Adipocyte (in vitro differentiated cells): ENCODE data around the gene OGN.
A peak's percentile ranks its signal among the peaks of the same experiment; 100 is the strongest.

Source experiments
- DNase-seq: peaks from one replicate; pipeline ENCODE4 v3.0.0-alpha.2; 2015; ENCODE audit warnings: low read depth
- H3K27me3 ChIP-seq: replicated peaks from 2 replicates; pipeline ENCODE4 v1.7.0; 2013; ENCODE audit warnings: mild to moderate bottlenecking, low read length, moderate library complexity; ENCODE audit not compliant: control insufficient read depth, insufficient read depth
- H3K36me3 ChIP-seq: 2 replicates; pipeline ENCODE4 v1.7.0; 2013; ENCODE audit warnings: low read length, mild to moderate bottlenecking, moderate library complexity; ENCODE audit not compliant: control insufficient read depth, insufficient read depth, severe bottlenecking
- H3K4me1 ChIP-seq: 2 replicates; pipeline ENCODE4 v1.7.0; 2013; ENCODE audit warnings: mild to moderate bottlenecking, low read length, moderate library complexity; ENCODE audit not compliant: control insufficient read depth, insufficient read depth
- H3K4me3 ChIP-seq: 2 replicates; pipeline ENCODE4 v1.7.0; 2013; ENCODE audit warnings: mild to moderate bottlenecking, low read length, moderate library complexity
- H3K9ac ChIP-seq: 2 replicates; pipeline ENCODE4 v1.7.0; 2013; ENCODE audit warnings: mild to moderate bottlenecking, low read length, moderate library complexity
- H3K9me3 ChIP-seq: 2 replicates; pipeline ENCODE4 v1.7.0; 2013; ENCODE audit warnings: mild to moderate bottlenecking, low read length, moderate library complexity; ENCODE audit not compliant: control insufficient read depth

The OGN gene

DNA sequence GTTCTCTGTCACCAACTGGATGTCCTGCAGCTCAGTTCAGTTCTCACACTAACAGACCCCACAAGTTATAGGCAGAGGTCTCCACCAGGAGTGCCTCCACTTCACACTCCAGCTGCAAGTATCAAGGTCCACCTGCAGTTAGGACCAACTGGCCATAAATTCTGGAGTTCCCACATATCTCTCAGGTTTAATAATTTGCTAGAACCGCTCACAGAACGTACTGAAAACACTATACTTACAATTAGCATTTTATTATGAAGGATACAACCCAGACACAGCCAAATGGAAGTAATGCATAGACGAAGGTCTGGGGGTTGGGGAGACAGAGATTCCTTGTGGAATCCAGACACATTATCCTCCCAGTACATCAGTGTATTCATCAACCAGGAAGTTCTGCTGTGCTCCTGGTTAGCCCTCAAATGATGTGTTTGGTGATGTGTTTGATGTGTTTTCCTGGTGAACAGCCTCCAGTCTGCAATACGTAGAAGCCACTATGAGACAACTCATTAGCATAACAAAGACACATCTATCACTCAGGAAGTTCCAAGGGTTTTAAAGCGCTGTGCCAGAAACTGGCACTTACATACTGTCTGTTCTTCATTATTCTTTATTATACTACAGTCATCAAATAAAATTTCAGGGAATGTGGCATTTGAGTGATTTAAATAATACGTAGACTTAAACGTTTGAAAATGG is 25.4 kb downstream of the OGN start:
- no peak for DNase-seq
- no peak overlapping the region for H3K4me3 ChIP-seq
- peaks cover 3% of the 10 kb centered on the region for H3K4me1 ChIP-seq
- no peak overlapping the region for H3K9ac ChIP-seq
- peaks cover 10% of the 10 kb centered on the region for H3K9me3 ChIP-seq
- H3K36me3 ChIP-seq = no peaks in the 10 kb centered on the region
- H3K27me3 ChIP-seq = no peaks in the 10 kb centered on the region

DNA sequence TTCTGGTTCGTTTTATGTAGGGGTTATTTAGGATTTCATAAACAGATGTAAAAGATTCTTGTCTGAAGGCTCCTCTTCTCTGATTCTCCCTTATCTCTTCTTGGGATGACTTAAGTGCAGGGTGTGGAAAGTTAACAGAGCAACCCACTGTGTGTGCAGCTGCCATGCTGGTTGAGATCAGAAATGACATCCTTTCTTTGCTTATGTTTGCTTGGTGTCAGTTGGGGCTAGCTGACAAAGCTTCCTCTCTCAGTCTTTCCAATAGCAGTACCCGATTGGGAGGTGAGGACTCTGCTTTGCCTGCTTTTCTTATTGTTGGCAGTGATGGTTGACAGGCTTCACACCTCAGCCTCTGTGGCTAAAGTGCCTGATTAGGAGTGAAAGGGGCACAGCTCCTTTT is 26.5 kb downstream of the OGN start:
- H3K4me3 ChIP-seq = no peak overlapping the region
- H3K36me3 ChIP-seq = no peaks in the 10 kb centered on the region
- no peak overlapping the region for H3K9ac ChIP-seq
- DNase-seq = no peak
- no peaks in the 10 kb centered on the region for H3K4me1 ChIP-seq
- H3K27me3 ChIP-seq = no peaks in the 10 kb centered on the region
- peaks cover 14% of the 10 kb centered on the region for H3K9me3 ChIP-seq

- no peak for DNase-seq
- Histone ChIP-seq H3K27me3 (no peaks in the 10 kb centered on the region), H3K4me1 (no peaks in the 10 kb centered on the region), H3K36me3 (no peaks in the 10 kb centered on the region), H3K9ac (no peak overlapping the region), H3K4me3 (no peak overlapping the region), H3K9me3 (peaks cover 14% of the 10 kb centered on the region)
Observed at GRCh38 chr9:92373167-92373566, 31.2 kb downstream of the OGN start.

DNA sequence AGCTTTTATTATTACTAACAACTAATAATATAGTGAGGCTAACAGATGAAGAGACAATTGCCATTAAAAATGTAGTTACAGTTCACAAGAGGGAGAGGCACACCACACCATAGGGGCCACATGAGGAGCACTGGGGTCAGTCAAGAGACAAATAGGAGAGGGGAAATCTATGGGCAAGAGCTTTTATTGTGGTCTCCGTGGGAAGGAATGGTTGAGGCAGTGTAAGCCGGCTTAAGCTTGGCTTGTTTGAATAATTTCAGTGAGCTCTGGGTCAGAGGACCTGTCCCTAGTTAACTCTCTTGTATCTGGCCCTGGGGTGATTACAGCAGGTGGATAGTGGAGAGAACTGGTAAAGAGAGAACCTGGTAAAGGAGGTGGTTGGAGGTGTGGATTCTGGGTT is 35.3 kb downstream of the OGN start:
- Histone ChIP-seq H3K27me3 (no peaks in the 10 kb centered on the region), H3K4me1 (no peaks in the 10 kb centered on the region), H3K9ac (no peak overlapping the region), H3K4me3 (no peak overlapping the region), H3K9me3 (peaks cover 4% of the 10 kb centered on the region), H3K36me3 (no peaks in the 10 kb centered on the region)
- DNase-seq = no peak

- Histone ChIP-seq H3K4me3 (no peak overlapping the region), H3K36me3 (no peaks in the 10 kb centered on the region), H3K9ac (no peak overlapping the region), H3K27me3 (no peaks in the 10 kb centered on the region), H3K4me1 (no peaks in the 10 kb centered on the region), H3K9me3 (peaks cover 4% of the 10 kb centered on the region)
- DNase-seq = no peak
Observed at GRCh38 chr9:92360083-92360482, 44.3 kb downstream of the OGN start.

GRCh38 chr9:92359394-92359995 is 44.9 kb downstream of the OGN start:
- H3K27me3 ChIP-seq = no peaks in the 10 kb centered on the region
- H3K9me3 ChIP-seq = peaks cover 4% of the 10 kb centered on the region
- no peak for DNase-seq
- H3K36me3 ChIP-seq = no peaks in the 10 kb centered on the region
- no peaks in the 10 kb centered on the region for H3K4me1 ChIP-seq
- H3K9ac ChIP-seq = no peak overlapping the region
- H3K4me3 ChIP-seq = no peak overlapping the region

- Histone ChIP-seq H3K27me3 (no peaks in the 10 kb centered on the region), H3K9me3 (peaks cover 4% of the 10 kb centered on the region), H3K36me3 (no peaks in the 10 kb centered on the region), H3K4me1 (peaks cover 17% of the 10 kb centered on the region), H3K9ac (no peak overlapping the region), H3K4me3 (no peak overlapping the region)
- DNase-seq = no peak
Observed at GRCh38 chr9:92353051-92353450, 51.3 kb downstream of the OGN start.

- H3K4me1 ChIP-seq = peaks cover 17% of the 10 kb centered on the region
- peak overlapping the region; percentile 56 for H3K4me3 ChIP-seq
- no peaks in the 10 kb centered on the region for H3K27me3 ChIP-seq
- no peaks in the 10 kb centered on the region for H3K36me3 ChIP-seq
- DNase-seq = no peak
- H3K9me3 ChIP-seq = no peaks in the 10 kb centered on the region
- peak overlapping the region; percentile 79 for H3K9ac ChIP-seq
Observed at GRCh38 chr9:92350740-92351133, 53.6 kb downstream of the OGN start.

DNA sequence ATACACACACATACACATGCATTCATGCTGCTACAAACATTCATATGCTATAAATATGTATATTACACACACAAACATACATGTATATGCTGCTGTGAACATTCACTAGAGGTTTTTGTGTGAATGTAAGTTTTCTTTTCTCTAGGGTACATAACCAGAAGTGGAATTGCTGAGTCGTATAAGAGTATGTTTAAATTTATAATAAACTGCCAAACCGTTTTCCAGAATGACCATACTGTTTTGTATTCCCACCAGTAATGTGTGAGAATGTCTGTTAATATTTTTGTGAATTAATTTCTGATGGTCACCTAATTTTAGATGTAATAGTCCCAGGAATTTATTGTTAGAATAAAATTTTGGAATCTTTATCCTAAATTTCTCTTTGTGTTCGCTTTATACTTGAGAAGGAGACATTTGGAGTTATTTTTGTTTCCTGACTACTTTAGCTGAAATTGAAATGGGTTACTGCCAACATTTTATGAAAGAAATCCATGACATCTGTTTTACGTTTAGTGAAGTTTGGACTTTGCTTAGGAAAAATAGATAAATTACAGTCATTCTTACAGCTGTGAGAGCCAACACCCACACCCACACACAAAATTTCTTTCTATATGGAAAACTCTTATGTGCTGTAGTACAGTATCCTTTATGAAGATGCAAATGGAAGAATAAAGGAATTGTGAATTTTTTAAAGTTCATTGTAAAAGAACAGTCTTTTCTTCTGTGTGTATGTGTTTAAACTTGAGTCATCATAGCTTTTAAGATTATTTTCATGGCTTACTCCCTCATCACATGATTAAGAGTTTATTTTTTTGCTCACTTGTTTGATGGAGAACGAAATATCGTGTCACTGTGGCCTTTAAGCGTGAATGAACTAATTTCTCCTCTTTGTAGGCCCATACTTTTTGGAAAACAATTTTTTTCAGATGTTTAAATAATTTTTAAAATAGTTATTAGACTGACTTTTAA is 54.3 kb downstream of the OGN start:
- H3K4me1 ChIP-seq = peaks cover 17% of the 10 kb centered on the region
- H3K4me3 ChIP-seq = peak overlapping the region; percentile 56
- H3K27me3 ChIP-seq = no peaks in the 10 kb centered on the region
- peak; percentile 87 for DNase-seq
- H3K36me3 ChIP-seq = no peaks in the 10 kb centered on the region
- peak overlapping the region; percentile 79 for H3K9ac ChIP-seq
- no peaks in the 10 kb centered on the region for H3K9me3 ChIP-seq

DNA sequence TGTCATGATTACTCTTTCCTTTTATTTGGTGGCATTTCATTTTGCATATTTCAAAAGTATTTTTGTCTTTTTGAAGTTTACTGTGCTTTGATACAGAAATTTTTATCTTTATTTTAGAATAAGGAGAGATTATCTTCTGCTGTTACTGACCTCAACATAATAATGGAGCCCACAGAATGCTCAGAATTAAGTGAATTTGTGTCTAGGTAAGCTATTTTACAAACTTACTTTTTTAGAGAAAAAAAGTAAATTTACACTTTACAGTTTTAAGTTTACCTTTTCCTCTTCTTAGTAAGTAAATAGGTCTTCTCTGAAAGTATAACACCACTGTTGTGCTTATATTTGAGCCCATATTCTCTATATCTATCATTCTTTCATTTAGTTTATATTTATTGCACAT is 58.8 kb downstream of the OGN start:
- H3K36me3 ChIP-seq = no peaks in the 10 kb centered on the region
- H3K9me3 ChIP-seq = no peaks in the 10 kb centered on the region
- peaks cover 28% of the 10 kb centered on the region for H3K4me1 ChIP-seq
- H3K27me3 ChIP-seq = no peaks in the 10 kb centered on the region
- no peak overlapping the region for H3K9ac ChIP-seq
- H3K4me3 ChIP-seq = no peak overlapping the region
- DNase-seq = no peak

GRCh38 chr9:92342825-92343488 is 61.4 kb downstream of the OGN start:
- no peaks in the 10 kb centered on the region for H3K27me3 ChIP-seq
- DNase-seq = peak; percentile 65
- H3K4me1 ChIP-seq = peaks cover 16% of the 10 kb centered on the region
- H3K9ac ChIP-seq = peak overlapping the region; percentile 65
- no peaks in the 10 kb centered on the region for H3K9me3 ChIP-seq
- H3K4me3 ChIP-seq = no peak overlapping the region
- no peaks in the 10 kb centered on the region for H3K36me3 ChIP-seq
